GM18520 (cell line): ENCODE data around the gene SNX32.
A peak's percentile ranks its signal among the peaks of the same experiment; 100 is the strongest.

Experiments
- ATAC-seq: cut with Tn5 transposase; IDR thresholded peaks from one replicate; pipeline ENCODE4 v1.9.1; 2021; ENCODE audit not compliant: unreplicated experiment

The SNX32 gene

DNA sequence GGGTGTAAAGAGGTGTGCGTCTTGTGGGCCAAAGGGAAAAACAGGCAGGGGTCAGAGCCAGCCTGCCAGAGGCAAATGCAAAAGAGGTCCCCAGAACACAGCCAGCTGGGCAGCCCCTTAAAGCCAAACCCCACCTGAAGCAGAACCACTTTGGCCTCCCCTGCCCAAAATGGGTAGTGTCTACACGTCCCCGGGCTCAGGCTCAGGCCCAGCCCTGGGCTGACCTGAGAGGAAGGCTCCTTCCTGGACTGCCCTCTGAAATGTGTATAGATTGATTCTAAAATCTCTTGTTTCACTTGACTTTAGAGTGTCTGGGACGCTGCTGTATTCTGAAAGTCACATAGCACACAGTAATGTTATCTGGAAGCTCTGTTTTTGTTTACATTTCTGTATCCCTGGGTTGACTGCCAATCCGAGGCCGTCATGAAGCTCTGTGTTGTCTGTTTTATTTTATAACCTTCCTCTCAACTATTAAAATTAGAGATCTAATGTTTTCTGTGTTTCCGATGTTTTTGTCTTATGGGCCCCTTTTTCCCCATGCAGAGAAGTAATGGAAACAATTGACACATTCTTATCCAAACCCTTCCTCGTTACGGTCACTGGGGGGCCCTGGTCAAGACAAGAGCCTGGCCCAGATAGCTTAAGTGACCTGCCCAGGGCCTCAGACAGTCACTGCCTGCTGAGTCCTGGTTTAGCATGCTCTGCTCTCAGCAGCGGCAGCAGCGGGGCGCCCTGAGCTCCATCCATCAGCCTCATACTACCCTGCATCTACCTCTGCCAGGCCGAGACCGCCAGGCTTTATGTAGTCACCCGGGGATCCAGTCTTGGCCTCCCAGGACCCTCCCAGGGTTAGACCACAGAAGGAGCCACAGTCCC is 36.8 kb upstream of the SNX32 start:
- ATAC-seq: no peak

DNA sequence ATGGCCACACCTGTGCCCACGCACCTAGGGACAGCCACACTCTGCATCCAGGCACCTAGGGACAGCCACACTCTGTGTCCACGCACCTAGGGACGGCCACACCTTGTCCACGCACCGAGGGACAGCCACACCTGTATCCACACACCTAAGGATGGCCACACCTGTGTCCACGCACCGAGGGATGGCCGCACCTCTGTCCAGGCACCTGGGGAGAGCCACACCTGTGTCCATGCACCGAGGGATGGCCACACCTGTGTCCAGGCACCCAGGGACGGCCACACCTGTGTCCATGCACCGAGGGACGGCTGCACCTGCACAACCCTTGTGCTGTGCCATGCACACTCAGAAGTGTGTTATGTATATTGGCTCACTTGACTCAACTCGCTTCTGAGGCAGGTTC is 36.1 kb upstream of the SNX32 start:
- no peak for ATAC-seq

DNA sequence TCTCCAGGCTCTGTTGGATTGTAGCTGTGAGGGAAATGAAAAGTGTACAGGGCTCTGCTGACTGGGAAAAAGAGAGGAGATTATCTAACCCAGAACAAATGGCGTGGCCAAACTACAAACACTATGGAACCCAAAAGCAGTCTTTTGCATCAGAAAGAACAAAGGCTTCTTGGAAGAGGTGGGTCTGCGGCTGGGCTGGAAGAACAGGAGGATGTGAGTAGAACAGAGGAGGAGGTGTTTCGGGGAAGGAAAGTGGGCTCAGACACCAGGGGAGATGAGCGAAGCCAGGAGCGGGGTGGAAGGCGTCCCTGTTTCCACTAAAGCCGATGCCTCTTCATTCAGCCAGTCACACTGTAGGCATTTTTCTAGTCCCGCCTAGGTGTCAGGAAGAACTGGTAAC is 34.9 kb upstream of the SNX32 start:
- no peak for ATAC-seq

DNA sequence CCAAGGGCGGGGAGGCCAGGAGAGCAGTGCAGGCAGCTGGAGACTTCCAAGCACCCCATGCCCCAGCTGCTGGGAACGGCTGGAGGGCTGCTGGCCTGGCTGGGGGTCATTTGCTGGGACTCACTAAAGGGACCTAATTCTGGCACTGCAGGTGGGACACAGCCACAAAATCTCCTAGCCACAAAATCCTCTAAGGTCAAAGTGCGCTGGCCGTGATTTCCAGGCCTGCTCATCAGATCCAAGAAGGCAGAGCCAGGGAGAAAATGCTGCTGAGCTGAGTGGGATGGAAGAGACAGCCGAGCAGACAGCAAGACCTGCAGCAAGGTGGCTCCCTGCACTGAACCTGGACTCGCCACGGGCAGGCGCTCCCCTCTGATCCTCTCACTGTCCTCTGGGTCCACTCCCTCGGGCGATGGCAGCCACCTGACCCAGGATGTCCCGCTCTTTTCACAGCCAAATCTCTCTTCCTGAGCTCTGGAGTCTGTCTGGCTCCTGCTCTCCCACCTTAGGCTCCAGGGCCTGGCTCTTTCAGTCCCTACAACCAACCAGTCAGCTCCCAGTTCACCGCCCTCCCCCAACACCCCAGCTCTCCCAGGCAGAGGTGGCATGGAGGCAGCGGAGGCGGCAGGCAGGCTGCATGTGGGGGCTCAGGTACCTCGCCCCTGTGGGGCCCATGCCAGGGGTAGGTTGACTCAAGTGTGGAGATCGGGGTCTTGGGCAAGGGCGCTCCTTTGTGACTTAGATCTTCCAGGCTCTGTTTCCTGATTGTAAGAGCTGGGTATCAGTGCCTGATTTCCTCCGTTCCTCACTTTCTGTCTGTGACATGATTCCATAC is 32.4 kb upstream of the SNX32 start:
- ATAC-seq: no peak

DNA sequence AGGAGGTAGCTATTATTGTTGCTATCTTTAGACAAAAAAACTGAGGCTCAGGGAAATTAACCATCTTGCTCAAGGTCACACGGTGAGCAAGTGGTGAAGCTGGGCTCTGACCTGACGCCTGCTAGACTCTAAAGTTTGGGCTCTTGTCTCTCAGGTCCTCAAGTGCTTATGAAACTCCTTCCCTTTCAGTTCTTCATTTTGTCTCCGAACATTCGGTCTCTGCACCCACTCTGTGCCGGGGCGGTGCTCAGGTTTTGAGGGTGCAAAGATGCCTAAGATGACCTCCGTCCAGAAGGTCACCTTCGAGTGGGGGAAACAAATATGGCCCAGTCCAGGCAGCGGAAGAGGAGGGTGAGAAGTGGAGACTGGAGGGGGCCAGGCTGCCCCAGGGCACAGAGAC is 30.9 kb upstream of the SNX32 start:
- ATAC-seq: peak; percentile 77

DNA sequence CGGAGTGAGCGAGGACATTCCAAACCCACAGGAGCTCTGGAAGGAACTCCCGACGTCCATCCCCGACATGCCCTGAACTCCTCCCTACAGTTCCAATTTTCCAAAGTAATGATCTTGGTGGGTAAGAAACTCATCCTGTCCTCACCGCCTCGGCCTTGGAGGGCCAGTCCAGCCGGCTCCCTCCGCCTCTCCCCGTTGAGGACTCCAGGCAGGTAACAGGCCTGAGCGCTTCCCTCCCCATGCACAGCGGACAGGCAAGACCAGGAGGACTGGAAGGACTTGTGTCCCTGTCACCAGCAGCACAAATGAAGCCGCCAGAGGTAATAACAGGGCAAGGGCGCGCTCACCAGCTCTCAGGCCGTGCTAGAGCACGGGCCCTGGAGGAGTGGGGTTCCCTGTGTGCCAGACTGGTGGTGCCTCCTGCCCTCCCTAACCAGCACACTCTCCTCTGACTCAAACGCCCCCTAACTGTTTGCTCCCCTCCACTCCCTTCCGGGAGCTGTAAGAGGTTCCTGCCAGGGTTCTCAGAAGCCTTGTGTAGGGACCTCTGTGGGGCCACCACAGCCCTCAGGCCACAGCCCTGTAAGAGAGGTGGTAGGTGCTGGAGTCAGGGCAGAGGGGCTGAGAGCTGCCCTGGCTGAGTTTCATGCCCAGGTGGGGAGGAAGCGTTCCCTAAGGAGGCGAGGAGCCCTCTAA is 29.8 kb upstream of the SNX32 start:
- no peak for ATAC-seq

DNA sequence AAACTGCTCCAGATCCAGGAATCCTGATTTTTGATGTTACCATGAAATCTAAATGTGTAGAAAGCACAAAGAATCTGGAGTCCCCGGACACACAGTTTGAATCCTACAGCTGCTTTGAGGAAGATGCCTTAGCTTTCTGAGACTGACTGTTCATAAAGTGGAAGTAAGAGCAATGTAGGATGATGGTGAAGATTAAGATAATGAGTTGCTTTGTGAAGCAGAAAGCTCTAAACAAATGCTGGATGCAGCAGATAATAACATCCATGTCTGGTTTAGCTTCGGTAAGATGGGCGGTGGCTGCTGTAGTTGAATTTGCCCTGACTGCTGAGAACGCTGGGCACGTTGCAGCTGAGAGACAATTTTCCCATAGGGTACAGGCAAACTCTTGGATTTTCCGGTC is 26.8 kb upstream of the SNX32 start:
- ATAC-seq: no peak

DNA sequence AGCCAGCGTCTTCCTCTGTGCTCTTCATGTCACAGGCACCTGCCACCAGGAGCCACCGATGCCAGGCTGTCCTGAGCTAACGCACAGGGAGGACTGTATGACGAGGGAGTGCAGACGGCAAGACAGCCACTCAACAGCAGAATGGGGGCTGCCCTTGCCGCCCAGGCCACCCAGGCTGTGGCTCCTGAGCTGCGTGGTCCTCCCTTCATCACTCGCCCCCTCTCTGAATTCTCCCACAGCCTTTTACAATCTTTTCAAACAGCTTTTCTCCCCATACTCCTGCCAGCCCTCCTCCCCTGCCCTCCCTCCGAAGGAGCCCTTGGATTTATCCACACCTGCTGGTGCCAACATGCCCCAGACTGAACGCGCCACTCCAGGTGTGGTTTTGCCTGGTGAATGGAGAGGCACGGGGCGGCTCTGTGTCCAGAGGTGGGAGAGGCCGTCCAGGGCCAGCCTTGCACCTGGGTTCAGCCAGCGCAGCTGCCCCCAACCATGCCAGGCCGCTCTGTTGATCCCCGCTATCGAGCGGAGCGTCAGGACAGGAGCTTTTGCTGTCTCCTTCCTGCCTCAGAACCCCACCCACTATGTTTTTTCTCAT is 24.9 kb upstream of the SNX32 start:
- ATAC-seq: no peak

DNA sequence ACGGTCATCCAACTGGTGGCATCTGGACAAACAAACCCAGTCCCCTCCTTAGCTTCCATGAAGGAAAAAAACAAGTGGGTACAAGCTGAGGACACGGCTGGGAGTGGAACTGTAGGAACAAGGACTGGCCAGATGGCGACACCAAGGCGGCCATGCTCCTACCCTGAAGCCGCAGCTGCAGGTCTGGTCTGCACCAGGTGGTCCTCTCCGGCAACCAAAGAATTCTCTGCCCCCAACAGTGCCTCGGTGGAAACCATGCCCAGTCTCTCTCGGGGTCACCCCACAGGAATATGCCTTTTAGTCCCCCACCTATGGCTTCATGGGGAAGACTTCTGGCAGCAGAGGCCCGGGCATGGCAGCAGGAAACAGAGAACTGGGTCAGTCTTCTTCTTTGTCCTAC is 24.3 kb upstream of the SNX32 start:
- ATAC-seq: no peak

DNA sequence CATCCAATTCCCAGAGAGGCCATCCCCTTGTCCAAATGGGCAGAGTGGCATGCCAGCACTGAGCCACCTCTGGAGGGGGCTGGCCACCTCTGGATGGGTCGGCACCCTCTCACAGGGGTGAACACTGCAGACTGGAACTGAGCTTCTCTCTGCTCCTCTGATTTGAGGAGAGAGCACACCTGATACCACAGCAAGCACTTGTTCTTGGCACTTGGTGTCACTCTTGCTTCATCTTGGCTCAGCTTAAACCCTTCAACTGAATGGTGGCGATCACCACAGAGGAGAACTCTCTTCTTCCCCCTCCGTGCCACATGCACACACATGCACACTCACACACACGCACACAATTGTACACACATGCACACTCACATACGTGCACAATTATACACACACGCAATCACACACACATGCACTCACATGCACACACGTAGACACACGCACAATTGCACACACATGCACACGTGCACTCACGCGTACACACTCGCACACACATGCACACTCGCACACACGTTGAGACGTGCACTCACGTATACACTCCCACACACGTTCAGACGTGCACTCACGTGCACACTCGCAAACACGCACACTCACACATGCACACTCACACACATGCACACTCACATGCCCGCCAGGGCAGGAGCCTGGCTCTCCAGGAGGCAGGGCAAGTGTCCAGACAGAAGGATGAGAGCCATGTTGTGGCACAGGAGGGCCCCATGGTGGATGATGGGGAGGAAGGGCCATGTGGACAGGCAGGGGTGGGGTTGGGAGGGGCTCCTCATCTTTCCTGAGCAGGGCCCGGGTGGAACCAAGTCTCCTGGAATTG is 23.5 kb upstream of the SNX32 start:
- no peak for ATAC-seq

DNA sequence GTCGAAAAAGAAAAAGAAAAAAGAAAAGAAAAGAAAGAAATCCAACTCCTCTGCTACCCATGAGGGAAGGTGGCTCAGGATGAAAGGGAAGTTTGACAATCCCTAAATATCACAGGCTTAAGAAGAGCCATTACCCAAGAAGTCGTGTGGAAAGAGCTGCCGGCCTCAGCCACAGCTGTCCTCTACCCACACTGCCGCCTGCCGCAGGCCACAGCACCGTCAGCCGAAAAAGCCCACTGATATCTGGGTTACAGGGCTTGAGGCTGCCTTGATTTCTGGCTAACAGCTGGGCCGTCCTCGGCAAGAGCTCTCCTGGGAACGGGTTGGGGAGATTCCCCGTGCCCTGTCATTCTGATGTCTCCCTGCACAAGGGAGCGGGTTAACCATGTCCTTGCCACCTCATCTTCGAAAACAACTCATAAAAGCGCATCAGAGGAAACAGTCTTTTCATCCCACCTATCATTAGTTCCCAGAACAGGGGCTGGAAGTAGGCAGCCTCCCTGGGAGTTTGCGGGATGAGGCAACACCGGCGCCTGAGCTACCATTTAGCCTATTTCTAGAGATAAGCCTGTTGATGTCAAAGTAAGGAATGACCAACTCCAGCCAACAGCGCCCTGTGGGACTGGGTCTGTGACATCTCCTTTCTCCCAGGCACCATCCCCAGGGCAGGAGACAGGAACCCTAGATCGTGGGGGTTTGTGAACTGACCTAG is 21.8 kb upstream of the SNX32 start:
- no peak for ATAC-seq

DNA sequence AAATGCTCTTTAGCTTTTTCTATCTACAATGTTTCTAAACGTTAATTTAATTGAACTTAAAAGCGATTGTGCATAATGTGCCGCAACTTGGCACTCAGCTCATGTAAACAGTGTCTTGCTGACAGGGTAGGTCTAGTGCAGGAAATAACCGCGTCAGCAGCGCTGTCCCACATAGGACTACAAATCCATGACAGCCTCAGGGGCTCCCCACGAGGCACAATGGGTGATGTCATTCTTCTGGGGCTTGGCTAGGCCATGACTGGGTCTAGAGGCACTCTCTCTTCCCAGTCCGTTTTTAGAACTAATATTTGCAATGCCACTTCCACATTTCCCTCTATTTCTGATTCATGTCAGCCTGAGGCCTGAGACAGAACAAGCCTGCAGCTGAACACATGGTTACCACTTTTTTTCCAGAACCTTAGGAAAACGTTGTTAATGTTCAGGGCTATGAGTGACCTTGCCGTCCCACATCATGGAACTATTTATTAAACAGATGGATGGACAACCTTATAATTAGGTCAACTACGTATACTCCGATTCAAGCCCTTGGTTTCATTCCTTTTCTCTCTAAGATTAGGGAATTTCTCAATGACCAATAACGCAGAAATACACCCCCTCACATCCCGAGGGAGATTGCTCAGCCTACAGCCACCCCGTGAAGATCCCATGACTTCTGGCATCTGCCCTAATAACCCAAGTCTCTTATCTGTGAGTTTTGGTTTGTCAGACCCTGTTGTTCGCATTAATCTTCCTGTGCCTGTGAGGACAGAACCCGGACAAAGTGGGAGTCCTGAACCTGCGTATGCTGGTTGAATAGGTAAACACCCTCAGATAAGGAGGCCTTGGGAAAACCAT is 19.4 kb upstream of the SNX32 start:
- ATAC-seq: no peak

DNA sequence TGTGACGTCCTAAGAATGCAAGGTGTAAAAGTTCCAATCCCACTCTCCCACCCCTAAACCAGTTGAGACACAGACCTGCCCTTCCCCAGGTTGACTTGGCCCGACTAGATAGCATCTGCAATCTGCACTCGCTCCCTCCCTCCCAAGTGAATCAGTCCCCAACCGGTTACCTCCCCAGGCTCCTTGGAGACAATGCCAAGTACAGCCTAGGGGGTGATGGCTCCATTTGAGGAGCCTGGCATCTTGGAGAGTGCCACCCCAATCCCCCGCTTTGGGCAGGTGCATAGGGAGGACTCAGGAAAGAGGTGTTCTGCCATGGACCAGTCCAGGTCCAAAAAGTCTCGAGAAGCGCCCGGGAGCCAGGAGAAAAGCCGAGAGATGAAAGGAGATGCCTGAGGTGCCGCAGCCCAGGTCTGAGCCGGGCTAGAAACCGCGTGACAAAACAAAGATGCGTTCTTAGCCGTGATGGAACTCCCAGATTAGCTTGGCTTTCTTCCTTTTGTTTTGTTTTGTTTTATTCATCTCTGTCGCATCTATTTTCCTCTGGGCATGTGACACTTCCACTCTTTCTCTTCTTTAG is 18.7 kb upstream of the SNX32 start:
- no peak for ATAC-seq

DNA sequence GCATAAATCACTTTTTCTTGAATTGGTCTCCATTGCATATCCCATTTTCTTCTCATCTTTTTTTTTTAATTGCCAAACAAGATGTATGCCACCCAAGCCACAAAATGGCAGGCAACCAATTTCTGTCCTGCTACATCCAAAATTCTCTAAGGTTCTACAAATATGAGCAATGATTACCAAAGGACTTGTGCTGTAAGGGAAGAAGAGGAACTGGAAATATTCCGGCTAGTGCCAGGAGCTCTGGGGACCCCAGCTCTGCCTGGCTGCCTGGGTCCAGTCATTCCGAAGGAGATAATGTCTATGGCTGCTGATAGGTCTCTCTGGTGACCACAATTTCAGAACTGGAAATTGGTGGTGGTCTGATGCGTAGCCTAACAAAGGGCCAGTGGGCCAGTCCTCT is 17.1 kb upstream of the SNX32 start:
- no peak for ATAC-seq

DNA sequence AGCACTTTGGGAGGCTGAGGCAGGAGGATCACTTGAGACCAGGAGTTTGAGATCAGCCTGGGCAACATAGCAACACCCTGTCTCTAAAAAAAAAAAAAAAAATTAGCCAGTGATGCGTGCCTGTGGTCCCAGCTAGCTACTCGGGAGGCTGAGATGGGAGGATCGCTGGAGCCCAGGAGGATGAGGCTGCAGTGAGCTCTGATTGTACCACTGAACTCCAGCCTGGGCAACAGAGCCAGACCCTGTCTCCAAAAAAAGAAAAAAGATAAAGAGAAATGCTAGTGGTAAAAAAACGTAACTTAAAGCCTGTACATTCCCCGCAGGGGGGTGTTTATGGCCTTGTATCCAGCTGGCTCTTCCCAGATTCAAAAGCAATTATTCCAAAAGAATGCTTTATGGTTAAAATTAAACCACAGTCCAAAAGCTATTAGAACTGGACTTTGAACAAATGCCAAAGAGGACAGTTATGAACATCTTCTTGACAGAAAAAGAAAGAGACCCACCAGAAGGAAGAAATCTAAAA is 16.4 kb upstream of the SNX32 start:
- no peak for ATAC-seq

DNA sequence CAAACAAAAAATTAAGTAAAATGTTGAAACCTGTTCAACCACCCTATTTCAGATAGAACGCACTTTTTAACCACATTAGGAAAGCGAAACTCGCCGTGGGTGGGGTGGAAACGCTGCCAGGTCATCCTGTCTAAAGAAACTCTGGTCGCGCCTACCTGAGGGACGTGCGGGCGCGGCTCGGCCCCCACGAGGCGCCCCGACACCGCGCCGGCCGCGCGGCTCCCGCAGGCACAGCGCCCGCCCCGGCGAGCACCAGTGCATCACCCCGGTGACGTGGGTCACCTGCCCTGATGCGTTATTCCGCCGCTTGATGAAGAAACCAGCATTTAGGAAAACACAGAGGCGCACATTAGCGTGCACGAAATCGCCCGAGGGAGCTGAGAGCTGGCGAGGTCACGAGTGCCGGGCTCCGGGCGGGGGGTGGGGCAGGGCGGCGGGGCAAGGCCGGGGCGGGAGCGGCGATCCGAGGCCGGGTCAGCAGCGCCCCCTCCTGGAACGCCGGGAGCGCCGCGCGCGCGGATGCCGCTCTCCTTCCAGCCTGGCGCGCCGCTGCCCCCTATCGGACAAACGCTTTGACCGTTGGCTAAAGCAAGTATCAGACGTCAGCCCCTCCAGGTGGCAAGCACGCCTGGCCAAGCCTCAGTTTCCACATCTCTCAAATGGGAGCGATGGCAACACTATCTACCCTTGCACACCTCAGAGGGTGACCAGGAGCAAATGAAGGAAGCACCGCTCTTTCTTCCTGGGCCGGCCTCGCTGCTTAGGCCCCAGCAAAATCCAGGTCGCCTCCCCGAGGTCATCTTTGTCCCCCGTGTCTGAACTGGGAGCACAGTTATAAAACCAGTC is 15.7 kb upstream of the SNX32 start:
- peak; percentile 76 for ATAC-seq

DNA sequence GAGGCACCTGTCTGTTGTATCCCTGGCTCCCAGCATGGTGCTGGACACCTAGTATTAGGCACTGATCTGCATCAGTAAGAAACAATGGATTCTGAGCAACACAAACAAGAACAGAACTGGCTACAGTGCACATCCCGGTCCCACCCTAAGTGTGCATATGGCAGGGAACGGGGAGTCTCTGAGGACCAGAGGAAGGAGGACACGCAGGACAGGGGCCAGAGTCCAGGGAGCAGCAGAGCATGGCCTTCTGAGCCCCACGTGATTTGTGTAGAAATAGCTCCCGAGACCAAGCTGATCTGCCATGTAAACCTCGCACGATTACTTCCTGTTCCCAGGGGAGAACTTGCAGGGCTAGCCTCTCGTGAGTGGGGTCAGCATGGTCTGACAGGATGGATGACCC is 12.7 kb upstream of the SNX32 start:
- ATAC-seq: no peak
